Spleen (tissue), 7 donors: ENCODE measurements around the gene TOP1.
"Not testable (repeated sequence)": the region's sequence is repeated elsewhere in the genome, so short reads cannot be mapped to it uniquely, and the experiment has no call there.

Experiments used
- CTCF ChIP-seq, 11 experiments: fragments of 200-600 bp in 7 of 11; fragments of 450-650 bp in 4 of 11; sonication (generic) in 4 of 11; IDR thresholded peaks in 8 of 11; conservative IDR thresholded peaks in 3 of 11; 1 replicate in 7 of 11; 2 replicates in 4 of 11; pipeline versions ENCODE4 v1.4.0 to v1.8.0; 2016 to 2021; ENCODE audit warnings: antibody characterized with exemption in 11 of 11, inconsistent platforms in 4 of 11, mild to moderate bottlenecking in 1 of 11
- POLR2A ChIP-seq, 3 donors: fragments of 450-650 bp; IDR thresholded peaks; one replicate each; pipeline ENCODE4 v1.5.1; 2017; ENCODE audit warnings: antibody characterized with exemption in 3 of 3, mild to moderate bottlenecking in 1 of 3
- POLR2AphosphoS5 ChIP-seq, 3 donors: sonication (generic); formaldehyde crosslinking; IDR thresholded peaks; one replicate each; pipeline ENCODE4 v1.5.1; 2017; ENCODE audit warnings: antibody characterized with exemption in 3 of 3
- donor health status: DM: no; HTN: no; CAD: no; lungs with moderate emphysema.
- donor health status: DM: no; HTN: no; CAD: no.
- donor health status: DM: no; HTN: no; CAD: no.

- TF ChIP-seq POLR2AphosphoS5 (IDR thresholded peaks at IDR 0.05); CTCF (IDR thresholded peaks at IDR 0.05 in 8 of 11, conservative IDR thresholded peaks at IDR 0.05 in 3 of 11); POLR2A (IDR thresholded peaks at IDR 0.05): not testable (repeated sequence)
Observed at GRCh38 chr20:41132388-41132775, 103.8 kb downstream of the TOP1 start.
